Trophoblast cell (in vitro differentiated cells and primary cell): Measurements from ENCODE around the gene FLYWCH1.
A peak's percentile ranks its signal among the peaks of the same experiment; 100 is the strongest.

Source experiments
- DNase-seq, 2 donors: peaks; one replicate each; pipeline ENCODE4 v3.0.0-alpha.2; 2016
- H2AFZ ChIP-seq: 2 replicates; pipeline ENCODE4 v1.6.1; 2013; ENCODE audit warnings: low read length, moderate library complexity, mild to moderate bottlenecking; ENCODE audit not compliant: insufficient read depth, poor library complexity
- H2AK5ac ChIP-seq: 2 replicates; pipeline ENCODE4 v1.6.1; 2013; ENCODE audit warnings: mild to moderate bottlenecking, low read length
- H2BK120ac ChIP-seq: 2 replicates; pipeline ENCODE4 v1.6.1; 2013; ENCODE audit warnings: low read length, mild to moderate bottlenecking, moderate library complexity; ENCODE audit not compliant: insufficient read depth, poor library complexity
- H2BK12ac ChIP-seq: 2 replicates; pipeline ENCODE4 v1.6.1; 2013; ENCODE audit warnings: mild to moderate bottlenecking, low read length, moderate library complexity
- H2BK5ac ChIP-seq: 2 replicates; pipeline ENCODE4 v1.6.1; 2013; ENCODE audit warnings: low read length, low read depth, moderate library complexity, mild to moderate bottlenecking; ENCODE audit not compliant: poor library complexity
- H3K14ac ChIP-seq: 2 replicates; pipeline ENCODE4 v1.6.1; 2013; ENCODE audit warnings: mild to moderate bottlenecking, low read length
- H3K18ac ChIP-seq: 2 replicates; pipeline ENCODE4 v1.6.1; 2013; ENCODE audit warnings: mild to moderate bottlenecking, low read length
- H3K23ac ChIP-seq: 2 replicates; pipeline ENCODE4 v1.6.1; 2013; ENCODE audit warnings: low read length
- H3K27ac ChIP-seq: 2 replicates; pipeline ENCODE4 v1.5.1; 2013; ENCODE audit warnings: low read depth, mild to moderate bottlenecking, inconsistent platforms, low read length, moderate library complexity
- H3K27me3 ChIP-seq: 2 replicates; pipeline ENCODE4 v1.6.1; 2013; ENCODE audit warnings: inconsistent platforms, mild to moderate bottlenecking, low read length, moderate library complexity; ENCODE audit not compliant: insufficient read depth
- H3K36me3 ChIP-seq, 2 experiments: 1 replicate in 1 of 2; 2 replicates in 1 of 2; pipeline ENCODE4 v1.6.1; 2013; ENCODE audit warnings: low read length in 2 of 2, mild to moderate bottlenecking in 2 of 2, moderate library complexity in 1 of 2; ENCODE audit not compliant: insufficient read depth in 2 of 2, control insufficient read depth in 1 of 2
- H3K4ac ChIP-seq: 2 replicates; pipeline ENCODE4 v1.6.1; 2013; ENCODE audit warnings: low read depth, mild to moderate bottlenecking, low read length, moderate library complexity
- H3K4me1 ChIP-seq, 2 experiments: 1 replicate in 1 of 2; 2 replicates in 1 of 2; pipeline ENCODE4 v1.6.1; 2013; ENCODE audit warnings: low read length in 2 of 2, mild to moderate bottlenecking in 2 of 2, moderate library complexity in 1 of 2; ENCODE audit not compliant: insufficient read depth in 2 of 2, control insufficient read depth in 1 of 2
- H3K4me2 ChIP-seq: 2 replicates; pipeline ENCODE4 v1.6.1; 2013; ENCODE audit warnings: inconsistent platforms, mild to moderate bottlenecking, low read length, moderate library complexity
- H3K4me3 ChIP-seq: 2 replicates; pipeline ENCODE4 v1.5.1; 2013; ENCODE audit warnings: mild to moderate bottlenecking, low read depth, low read length, inconsistent platforms
- H3K79me1 ChIP-seq: one replicate; pipeline ENCODE4 v1.6.1; 2013; ENCODE audit warnings: low read length
- H3K79me2 ChIP-seq: 2 replicates; pipeline ENCODE4 v1.6.1; 2013; ENCODE audit warnings: low read length, mild to moderate bottlenecking; ENCODE audit not compliant: control insufficient read depth, insufficient read depth, poor library complexity
- H3K9ac ChIP-seq: 2 replicates; pipeline ENCODE4 v1.6.1; 2013; ENCODE audit warnings: mild to moderate bottlenecking, low read length
- H3K9me3 ChIP-seq: 2 replicates; pipeline ENCODE4 v1.6.1; 2013; ENCODE audit warnings: low read depth, mild to moderate bottlenecking, control low read depth, inconsistent platforms, low read length; ENCODE audit not compliant: insufficient read depth
- H4K12ac ChIP-seq: 2 replicates; pipeline ENCODE4 v1.6.1; 2013; ENCODE audit warnings: low read depth, mild to moderate bottlenecking, low read length, moderate library complexity
- H4K8ac ChIP-seq: 2 replicates; pipeline ENCODE4 v1.6.1; 2013; ENCODE audit warnings: low read depth, mild to moderate bottlenecking, low read length, moderate library complexity
- H4K91ac ChIP-seq: one replicate; pipeline ENCODE4 v1.6.1; 2013; ENCODE audit warnings: low read depth, mild to moderate bottlenecking, low read length, moderate library complexity
- WGBS: extraction: QIAGEN DNeasy Blood & Tissue Kit; methylation state at CpG from one replicate; pipeline ENCODE4 v1.1.7; 2013; ENCODE audit warnings: missing lambda C conversion rate; ENCODE audit not compliant: insufficient read length, insufficient coverage; ENCODE audit errors: extremely low coverage; 5-methylcytosine and 5-hydroxymethylcytosine counted together

The FLYWCH1 gene

DNA sequence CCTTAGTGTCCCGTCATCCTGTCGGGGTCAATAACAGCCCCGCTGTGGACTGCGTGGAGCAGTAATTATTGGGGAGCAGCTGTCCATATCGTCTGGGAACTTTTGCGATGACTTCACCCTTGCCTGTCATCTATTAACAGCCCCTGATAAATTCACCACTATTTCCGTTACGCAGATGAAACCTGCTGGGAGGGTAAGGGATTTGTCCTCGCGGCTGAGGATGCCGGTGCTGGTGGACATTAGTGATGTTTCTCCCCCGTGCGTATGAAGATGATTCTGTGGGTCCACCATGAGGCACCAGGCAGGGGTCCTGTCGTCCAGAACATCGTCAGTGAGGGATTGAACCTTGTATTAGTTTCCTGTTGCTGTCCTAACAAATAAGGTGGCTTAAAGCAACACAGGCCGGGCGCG lies 27.7 kb upstream of the FLYWCH1 start:
- no peak for DNase-seq
- Histone ChIP-seq H3K9ac (no peak overlapping the region), H4K8ac (peak overlapping the region; percentile 14), H3K79me2 (peaks cover 5% of the 10 kb centered on the region), H3K4me2 (peak overlapping the region; percentile 87), H3K18ac (no peak overlapping the region), H3K9me3 (no peaks in the 10 kb centered on the region), H4K12ac (no peak overlapping the region), H2AK5ac (no peak overlapping the region), H3K27me3 (no peaks in the 10 kb centered on the region), H4K91ac (no peak overlapping the region), H3K79me1 (peaks cover 5% of the 10 kb centered on the region), H2BK12ac (no peak overlapping the region), H2BK120ac (no peak overlapping the region), H3K4ac (no peak overlapping the region), H2AFZ (no peak overlapping the region), H3K36me3 (no peaks in the 10 kb centered on the region), H3K27ac (no peak overlapping the region), H3K4me1 (peaks cover 5 to 9% of the 10 kb centered on the region in 2 experiments), H3K14ac (no peak overlapping the region), H2BK5ac (no peak overlapping the region), H3K4me3 (peak overlapping the region; percentile 91), H3K23ac (no peak overlapping the region)
- no CpG with 5 or more reads among the region's 18 CpGs for WGBS

- no peak overlapping the region for H3K18ac ChIP-seq
- no CpG with 5 or more reads among the region's 31 CpGs for WGBS
- no peaks in the 10 kb centered on the region for H3K27me3 ChIP-seq
- no peak overlapping the region for H2BK5ac ChIP-seq
- no peaks in the 10 kb centered on the region for H3K79me1 ChIP-seq
- H3K27ac ChIP-seq = no peak overlapping the region
- H3K36me3 ChIP-seq = peaks cover 3 to 5% of the 10 kb centered on the region in 2 experiments
- no peak overlapping the region for H3K14ac ChIP-seq
- H4K8ac ChIP-seq = no peak overlapping the region
- no peak overlapping the region for H3K4ac ChIP-seq
- H3K79me2 ChIP-seq = no peaks in the 10 kb centered on the region
- no peak overlapping the region for H2BK12ac ChIP-seq
- DNase-seq = no peak
- no peak overlapping the region for H2BK120ac ChIP-seq
- no peak overlapping the region for H3K4me3 ChIP-seq
- no peaks in the 10 kb centered on the region for H3K9me3 ChIP-seq
- no peak overlapping the region for H2AFZ ChIP-seq
- H3K23ac ChIP-seq = no peak overlapping the region
- H4K12ac ChIP-seq = no peak overlapping the region
- no peak overlapping the region for H3K9ac ChIP-seq
- peaks cover 0 to 4% of the 10 kb centered on the region in 2 experiments for H3K4me1 ChIP-seq
- H3K4me2 ChIP-seq = no peak overlapping the region
- no peak overlapping the region for H2AK5ac ChIP-seq
- no peak overlapping the region for H4K91ac ChIP-seq
These were observed 17.5 kb upstream of the FLYWCH1 start for GRCh38 chr16:2894231-2894630.

GRCh38 chr16:2895813-2896212 lies 15.9 kb upstream of the FLYWCH1 start:
- H3K4ac ChIP-seq = no peak overlapping the region
- no peaks in the 10 kb centered on the region for H3K9me3 ChIP-seq
- H3K36me3 ChIP-seq = peaks cover 4 to 5% of the 10 kb centered on the region in 2 experiments
- no peak overlapping the region for H3K18ac ChIP-seq
- H3K79me1 ChIP-seq = no peaks in the 10 kb centered on the region
- H3K23ac ChIP-seq = peak overlapping the region; percentile 7
- no peak overlapping the region for H3K27ac ChIP-seq
- no peak overlapping the region for H2BK120ac ChIP-seq
- H3K27me3 ChIP-seq = no peaks in the 10 kb centered on the region
- no peak overlapping the region for H3K14ac ChIP-seq
- no peak overlapping the region for H4K91ac ChIP-seq
- no peak overlapping the region for H2BK12ac ChIP-seq
- H4K8ac ChIP-seq = no peak overlapping the region
- no peak overlapping the region for H2BK5ac ChIP-seq
- H2AFZ ChIP-seq = no peak overlapping the region
- H3K4me1 ChIP-seq = peaks cover 0 to 4% of the 10 kb centered on the region in 2 experiments
- no peak overlapping the region for H3K9ac ChIP-seq
- H3K4me2 ChIP-seq = no peak overlapping the region
- H3K4me3 ChIP-seq = no peak overlapping the region
- H4K12ac ChIP-seq = no peak overlapping the region
- H2AK5ac ChIP-seq = no peak overlapping the region
- WGBS = no CpG with 5 or more reads among the region's 4 CpGs
- H3K79me2 ChIP-seq = no peaks in the 10 kb centered on the region
- no peak for DNase-seq

DNA sequence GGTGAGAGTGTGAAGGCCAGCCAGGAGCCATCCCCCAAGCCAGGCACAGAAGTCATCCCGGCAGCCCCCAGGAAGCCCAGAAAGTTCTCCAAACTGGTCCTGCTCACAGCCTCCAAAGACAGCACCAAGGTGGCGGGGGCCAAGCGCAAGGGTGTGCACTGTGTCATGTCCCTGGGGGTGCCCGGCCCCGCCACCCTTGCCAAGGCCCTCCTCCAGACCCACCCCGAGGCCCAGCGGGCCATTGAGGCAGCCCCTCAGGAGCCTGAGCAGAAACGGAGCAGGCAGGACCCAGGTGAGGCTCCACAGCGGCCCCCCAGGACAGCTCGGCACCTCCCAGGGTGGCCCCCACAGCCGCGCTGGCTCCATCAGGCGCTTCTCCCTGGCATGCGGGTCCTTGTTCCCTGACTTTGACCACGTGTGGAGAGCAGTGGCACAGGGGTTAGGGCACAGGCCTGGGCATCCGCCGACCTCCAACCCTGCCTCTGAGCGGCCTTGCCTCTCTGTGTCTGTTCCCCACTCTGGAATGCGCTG lies 15.2 kb upstream of the FLYWCH1 start:
- H3K9me3 ChIP-seq = no peaks in the 10 kb centered on the region
- H2BK12ac ChIP-seq = no peak overlapping the region
- H4K91ac ChIP-seq = no peak overlapping the region
- no peak overlapping the region for H3K9ac ChIP-seq
- H2BK120ac ChIP-seq = no peak overlapping the region
- peaks cover 0 to 4% of the 10 kb centered on the region in 2 experiments for H3K4me1 ChIP-seq
- H3K79me1 ChIP-seq = no peaks in the 10 kb centered on the region
- no CpG with 5 or more reads among the region's 19 CpGs for WGBS
- H2AFZ ChIP-seq = no peak overlapping the region
- H3K79me2 ChIP-seq = no peaks in the 10 kb centered on the region
- H3K27ac ChIP-seq = no peak overlapping the region
- H4K12ac ChIP-seq = no peak overlapping the region
- no peak overlapping the region for H2AK5ac ChIP-seq
- no peak overlapping the region for H4K8ac ChIP-seq
- no peak overlapping the region for H3K14ac ChIP-seq
- DNase-seq = no peak
- H3K4me3 ChIP-seq = no peak overlapping the region
- H3K18ac ChIP-seq = no peak overlapping the region
- H3K23ac ChIP-seq = no peak overlapping the region
- H3K4ac ChIP-seq = no peak overlapping the region
- no peaks in the 10 kb centered on the region for H3K27me3 ChIP-seq
- no peak overlapping the region for H2BK5ac ChIP-seq
- peaks cover 4 to 5% of the 10 kb centered on the region in 2 experiments for H3K36me3 ChIP-seq
- H3K4me2 ChIP-seq = no peak overlapping the region
